Suprapubic skin (tissue), 4 donors: ENCODE results near the gene MSH6. TPM values are rescaled to one million over a fixed set of nuclear protein-coding genes. Genes with fewer than 3 reads are reported as not detected.
"Not testable (repeated sequence)": the region's sequence is repeated elsewhere in the genome, so short reads cannot be mapped to it uniquely, and the experiment has no call there.

Source experiments
- DNase-seq, 2 donors: peaks; one replicate each; pipeline ENCODE4 v3.0.0-alpha.2; 2019; ENCODE audit warnings: low spot score in 2 of 2
- H3K27ac ChIP-seq: fragments of 200-600 bp; sonication (generic); one replicate; pipeline ENCODE4 v1.5.1; 2019
- H3K27me3 ChIP-seq: fragments of 200-600 bp; sonication (generic); one replicate; pipeline ENCODE4 v1.5.1; 2019
- H3K36me3 ChIP-seq: fragments of 200-600 bp; sonication (generic); one replicate; pipeline ENCODE4 v1.5.1; 2019
- H3K4me1 ChIP-seq: fragments of 200-600 bp; sonication (generic); one replicate; pipeline ENCODE4 v1.5.1; 2019
- H3K4me3 ChIP-seq: fragments of 200-600 bp; sonication (generic); one replicate; pipeline ENCODE4 v1.5.1; 2019; ENCODE audit warnings: mild to moderate bottlenecking
- H3K9me3 ChIP-seq: fragments of 200-600 bp; sonication (generic); one replicate; pipeline ENCODE4 v1.5.1; 2019
- CTCF ChIP-seq, 2 donors: fragments of 200-600 bp in 1 of 2; fragments of 450-650 bp in 1 of 2; sonication (generic) in 1 of 2; IDR thresholded peaks; one replicate each; pipeline ENCODE4 v1.5.1; 2016 to 2019; ENCODE audit warnings: antibody characterized with exemption in 2 of 2, mild to moderate bottlenecking in 1 of 2, moderate library complexity in 1 of 2
- EP300 ChIP-seq: sonication (generic); formaldehyde crosslinking; IDR thresholded peaks from one replicate; pipeline ENCODE4 v1.6.1; 2017; ENCODE audit warnings: antibody characterized with exemption
- POLR2A ChIP-seq, 2 donors: fragments of 450-650 bp; IDR thresholded peaks; one replicate each; pipeline ENCODE4 v1.6.1; 2017; ENCODE audit warnings: antibody characterized with exemption in 2 of 2, mild to moderate bottlenecking in 2 of 2, moderate library complexity in 2 of 2
- POLR2AphosphoS5 ChIP-seq, 3 donors: sonication (generic); formaldehyde crosslinking; IDR thresholded peaks; one replicate each; pipeline ENCODE4 v1.6.1; 2017; ENCODE audit warnings: antibody characterized with exemption in 3 of 3
- WGBS: methylation state at CpG from one replicate; pipeline ENCODE4 v1.1.5; 2018; 5-methylcytosine and 5-hydroxymethylcytosine counted together
- total RNA-seq, 4 donors: library from RNA; depleted of rRNA; stranded (reverse); fragments of >200 nt; gene quantifications; one replicate each; pipeline ENCODE4 v1.1.0, GENCODE V29; 2016

MSH6 gene
- total RNA-seq, 4 donors from 2014 or later: 17.7 to 27.3 (median 26.1) TPM

GRCh38 chr2:47842846-47843245 is 59.9 kb downstream of the MSH6 start:
- H3K27ac ChIP-seq: no peak overlapping the region
- H3K36me3 ChIP-seq: peaks cover 12% of the 10 kb centered on the region
- WGBS: 86% methylated on average over 3 of the region's 3 CpGs
- no peak overlapping the region for H3K4me3 ChIP-seq
- no peaks in the 10 kb centered on the region for H3K9me3 ChIP-seq
- H3K27me3 ChIP-seq: no peaks in the 10 kb centered on the region
- TF ChIP-seq EP300: no peak
- no peak for DNase-seq
- peaks cover 5% of the 10 kb centered on the region for H3K4me1 ChIP-seq

GRCh38 chr2:47843407-47843806 is 60.5 kb downstream of the MSH6 start:
- WGBS: 95% methylated on average over 1 of the region's 1 CpG

GRCh38 chr2:47844162-47844561 is 61.2 kb downstream of the MSH6 start:
- no peaks in the 10 kb centered on the region for H3K27me3 ChIP-seq
- DNase-seq: no peak
- no peaks in the 10 kb centered on the region for H3K9me3 ChIP-seq
- H3K36me3 ChIP-seq: no peaks in the 10 kb centered on the region
- H3K27ac ChIP-seq: no peak overlapping the region
- 78% methylated on average over 2 of the region's 2 CpGs for WGBS
- H3K4me1 ChIP-seq: peaks cover 5% of the 10 kb centered on the region
- TF ChIP-seq CTCF (IDR thresholded peaks at IDR 0.05): no peak
- H3K4me3 ChIP-seq: no peak overlapping the region

More at GRCh38 chr2:47843407-47843806, 60.5 kb downstream of the MSH6 start:
- Histone ChIP-seq H3K27me3 (no peaks in the 10 kb centered on the region), H3K9me3 (no peaks in the 10 kb centered on the region), H3K4me3 (no peak overlapping the region), H3K4me1 (peaks cover 5% of the 10 kb centered on the region), H3K36me3 (peaks cover 7% of the 10 kb centered on the region), H3K27ac (no peak overlapping the region)
- DNase-seq: no peak
- TF ChIP-seq POLR2AphosphoS5 (IDR thresholded peaks at IDR 0.05): no peak
- TF ChIP-seq EP300: no peak
- TF ChIP-seq POLR2A (IDR thresholded peaks at IDR 0.05): no peak
- TF ChIP-seq CTCF (IDR thresholded peaks at IDR 0.05): no peak

- WGBS: 82% methylated on average over 2 of the region's 2 CpGs
Observed at GRCh38 chr2:47849368-47849767, 66.4 kb downstream of the MSH6 start.

GRCh38 chr2:47850198-47850597 is 67.3 kb downstream of the MSH6 start:
- 87% methylated on average over 1 of the region's 1 CpG for WGBS

More at GRCh38 chr2:47849368-47849767, 66.4 kb downstream of the MSH6 start:
- no peak for TF ChIP-seq EP300
- no peak for TF ChIP-seq CTCF (IDR thresholded peaks at IDR 0.05)
- no peak for TF ChIP-seq POLR2AphosphoS5 (IDR thresholded peaks at IDR 0.05)
- TF ChIP-seq POLR2A (IDR thresholded peaks at IDR 0.05): no peak
- Histone ChIP-seq H3K4me3 (no peak overlapping the region), H3K9me3 (no peaks in the 10 kb centered on the region), H3K27ac (no peak overlapping the region), H3K27me3 (no peaks in the 10 kb centered on the region), H3K4me1 (peaks cover 5% of the 10 kb centered on the region), H3K36me3 (no peaks in the 10 kb centered on the region)
- DNase-seq: no peak

GRCh38 chr2:47853067-47853777 is 70.3 kb downstream of the MSH6 start:
- not testable (repeated sequence) for DNase-seq, H3K36me3 ChIP-seq, H3K27me3 ChIP-seq, H3K4me3 ChIP-seq, H3K27ac ChIP-seq, H3K9me3 ChIP-seq
- WGBS: 92% methylated on average over 8 of the region's 8 CpGs
- H3K4me1 ChIP-seq: peaks cover 19% of the 10 kb centered on the region

More at GRCh38 chr2:47850198-47850597, 67.3 kb downstream of the MSH6 start:
- Histone ChIP-seq H3K27ac (no peak overlapping the region), H3K4me3 (no peak overlapping the region), H3K36me3 (no peaks in the 10 kb centered on the region), H3K9me3 (no peaks in the 10 kb centered on the region), H3K27me3 (no peaks in the 10 kb centered on the region), H3K4me1 (peaks cover 4% of the 10 kb centered on the region)
- no peak for DNase-seq
- TF ChIP-seq CTCF (IDR thresholded peaks at IDR 0.05): no peak
- TF ChIP-seq EP300: no peak
- no peak for TF ChIP-seq POLR2A (IDR thresholded peaks at IDR 0.05)

Other genes starting within 250 kb of the MSH6 start
- under 1 TPM in 1 of 4 donors, not detected in 3; 0.11 TPM for gene KCNK12, start 212.2 kb upstream of the MSH6 start, total RNA-seq
- 10 to 100 TPM; 30.8 to 62.9 (median 47.2) TPM for gene FBXO11, start 123.4 kb downstream of the MSH6 start, total RNA-seq